ENCODE measurements around the gene FAM227A.
A peak's percentile ranks its signal among the peaks of the same experiment; 100 is the strongest.
"Not testable (repeated sequence)": the region's sequence is repeated elsewhere in the genome, so short reads cannot be mapped to it uniquely, and the experiment has no call there.

The FAM227A gene

GRCh38 chr22:38657045-38657909 lies 1.1 kb upstream of the FAM227A start:
- FAIRE-seq, result no peak

- no peak for FAIRE-seq
Measured at GRCh38 chr22:38655519-38656255, 505 bp downstream of the FAM227A start.

- no peak for FAIRE-seq
Measured at GRCh38 chr22:38653741-38654140, 2.5 kb downstream of the FAM227A start.

DNA sequence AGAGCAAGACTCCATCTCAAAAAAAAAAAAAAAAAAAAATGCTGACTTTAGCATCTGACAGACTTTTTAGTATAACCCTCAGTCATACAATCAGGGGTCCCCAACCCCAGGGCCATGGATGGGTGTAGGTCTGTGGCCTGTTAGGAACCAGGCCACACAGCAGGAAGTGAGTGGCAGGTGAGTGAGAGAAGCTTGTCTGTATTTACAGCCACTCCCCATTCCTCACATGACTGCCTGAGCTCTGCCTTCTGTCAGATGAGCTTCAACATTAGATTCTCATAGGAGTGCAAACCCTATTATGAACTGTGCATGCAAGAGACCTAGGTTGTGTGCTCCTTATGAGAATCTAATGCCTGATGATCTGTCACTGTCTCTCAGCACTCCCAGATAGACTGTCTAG lies 3.3 kb downstream of the FAM227A start:
- no peak for FAIRE-seq

GRCh38 chr22:38649841-38650522 lies 6.2 kb downstream of the FAM227A start:
- no peak for FAIRE-seq

GRCh38 chr22:38645430-38645829 lies 10.8 kb downstream of the FAM227A start:
- FAIRE-seq, result no peak

DNA sequence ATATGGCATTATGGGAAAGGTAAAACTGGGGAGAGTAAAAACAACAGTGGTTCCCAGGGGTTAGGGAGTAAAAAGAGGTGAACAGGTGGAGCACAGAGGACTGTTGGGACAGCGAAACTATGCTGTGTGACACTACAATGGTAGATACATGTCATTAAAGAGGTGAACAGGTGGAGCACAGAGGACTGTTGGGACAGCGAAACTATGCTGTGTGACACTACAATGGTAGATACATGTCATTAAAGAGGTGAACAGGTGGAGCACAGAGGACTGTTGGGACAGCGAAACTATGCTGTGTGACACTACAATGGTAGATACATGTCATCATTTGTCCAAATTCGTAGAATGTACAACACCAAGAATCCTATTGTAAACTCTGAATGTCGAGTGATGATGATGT lies 11.9 kb downstream of the FAM227A start:
- FAIRE-seq, result peak; percentile 83

DNA sequence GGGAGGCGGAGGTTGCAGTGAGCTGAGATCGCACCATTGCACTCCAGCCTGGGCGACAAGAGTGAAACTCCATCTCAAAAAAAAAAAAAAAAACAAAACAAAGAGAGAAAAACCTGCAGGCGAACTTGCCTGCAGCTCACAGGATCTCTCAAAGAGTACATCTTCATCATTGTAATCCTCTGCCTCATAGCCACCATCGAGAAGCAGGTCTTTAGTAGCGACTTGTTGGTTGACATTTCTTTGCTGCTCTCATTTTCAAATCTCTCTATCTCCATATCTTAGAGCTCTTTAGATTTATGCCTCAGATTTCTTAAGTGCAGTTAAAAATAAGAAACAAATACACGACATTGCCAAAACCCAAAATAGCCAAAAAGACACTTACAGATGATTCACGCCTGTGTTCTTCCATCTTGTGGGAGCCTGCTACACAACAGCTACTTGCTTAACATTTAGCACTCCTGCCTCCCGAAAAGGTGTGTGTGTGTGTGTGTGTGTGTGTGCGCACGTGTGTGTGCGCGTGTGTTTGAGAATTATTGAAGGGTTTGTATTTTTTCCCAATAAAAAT lies 14.6 kb downstream of the FAM227A start:
- FAIRE-seq, result no peak

DNA sequence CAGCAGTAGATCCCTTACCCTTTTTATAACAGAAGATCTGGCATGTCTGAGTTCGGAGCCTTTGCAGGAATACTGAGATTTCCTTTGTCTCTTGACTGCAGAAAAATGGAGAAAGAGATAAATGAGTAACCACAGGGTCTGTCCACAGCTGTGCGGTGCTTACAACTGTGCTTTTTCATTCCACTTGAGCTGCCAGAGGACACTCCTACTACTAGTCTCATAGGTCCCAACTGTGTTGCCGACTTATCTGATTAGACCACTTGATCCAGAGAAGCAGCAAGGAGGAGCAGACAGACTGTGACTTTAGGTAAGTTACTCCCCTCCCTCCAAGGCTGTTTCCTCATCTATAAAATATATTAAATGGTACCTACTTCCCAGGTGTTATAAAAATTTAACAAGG lies 17.5 kb downstream of the FAM227A start:
- no peak for FAIRE-seq

- FAIRE-seq, result no peak
Measured at GRCh38 chr22:38638216-38638615, 18.0 kb downstream of the FAM227A start.

GRCh38 chr22:38632528-38632927 lies 23.7 kb downstream of the FAM227A start:
- FAIRE-seq, result no peak

DNA sequence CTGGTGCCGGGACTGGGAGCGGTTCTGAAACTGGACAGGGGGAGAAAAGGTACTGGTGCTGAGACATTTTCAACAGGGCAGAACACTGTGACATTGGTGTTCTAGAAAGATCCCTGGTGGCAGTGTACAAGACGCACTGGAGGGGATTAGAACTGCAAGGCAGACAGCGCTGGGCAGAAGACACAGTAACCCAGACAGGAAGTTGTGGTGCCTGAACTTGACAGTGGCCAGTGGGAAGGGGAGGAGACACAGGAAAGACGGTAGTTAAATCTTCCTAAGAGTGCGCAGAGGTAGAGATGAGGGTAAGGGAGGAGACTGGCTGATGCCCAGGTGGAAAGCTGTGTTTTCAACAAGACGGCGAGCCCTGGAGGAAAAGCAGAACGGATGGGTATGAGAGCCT lies 24.5 kb downstream of the FAM227A start:
- no peak for FAIRE-seq

- no peak for FAIRE-seq
Measured at GRCh38 chr22:38629108-38629507, 27.1 kb downstream of the FAM227A start.

- no peak for FAIRE-seq
Measured at GRCh38 chr22:38628444-38628843, 27.7 kb downstream of the FAM227A start.

DNA sequence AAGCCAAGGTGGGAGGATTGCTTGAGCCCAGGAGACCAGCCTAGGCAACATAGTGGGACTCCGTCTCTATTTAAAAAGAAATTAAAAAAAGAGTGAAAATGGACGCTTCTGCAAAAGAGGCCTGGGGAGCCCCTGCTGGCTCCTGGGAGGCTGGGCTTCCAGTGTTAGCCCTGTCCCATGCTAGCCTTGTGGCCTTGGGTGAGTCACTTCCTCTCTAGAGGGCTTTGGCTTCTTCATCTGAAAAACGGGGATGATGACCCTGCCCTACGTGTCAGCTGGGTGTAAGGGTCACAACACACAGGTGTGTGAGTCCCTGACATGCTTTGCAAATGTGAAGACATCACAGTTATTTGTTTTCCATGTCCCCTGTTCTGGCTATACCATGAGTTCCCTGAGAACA lies 32.8 kb downstream of the FAM227A start:
- FAIRE-seq, result no peak

- no peak for FAIRE-seq
Measured at GRCh38 chr22:38618682-38619081, 37.5 kb downstream of the FAM227A start.

DNA sequence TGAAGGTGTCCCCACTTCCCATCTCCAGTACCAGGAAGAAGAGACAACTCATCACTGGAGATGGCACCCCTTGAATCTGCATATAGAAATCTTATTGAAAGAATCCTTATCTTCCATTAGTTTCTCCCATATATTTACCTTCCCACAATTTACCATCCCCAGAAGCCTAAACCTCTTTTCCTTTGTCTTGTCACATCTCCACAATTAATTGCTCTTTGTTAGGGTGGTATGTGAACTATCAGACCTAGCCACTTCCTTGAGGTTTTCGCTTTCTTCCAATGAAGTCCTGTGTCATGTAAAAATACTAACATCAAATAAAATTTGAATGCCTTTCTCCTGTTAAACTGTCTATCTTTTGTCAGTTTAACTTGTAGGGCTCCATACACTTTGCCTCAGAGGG lies 37.9 kb downstream of the FAM227A start:
- no peak for FAIRE-seq

DNA sequence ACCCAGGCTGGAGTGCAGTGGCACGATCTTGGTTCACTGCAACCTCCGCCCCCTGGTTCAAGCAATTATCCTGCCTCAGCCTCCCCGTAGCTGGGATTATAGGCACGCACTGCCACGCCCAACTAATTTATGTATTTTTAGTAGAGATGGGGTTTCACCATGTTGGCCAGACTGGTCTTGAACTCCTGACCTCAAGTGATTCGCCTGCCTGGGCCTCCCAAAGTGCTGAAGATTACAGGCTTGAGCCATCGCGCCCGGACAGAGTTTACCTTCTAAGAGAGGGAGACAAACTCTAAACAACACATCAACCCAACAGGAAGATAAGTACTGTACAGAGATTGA lies 41.2 kb downstream of the FAM227A start:
- FAIRE-seq, result not testable (repeated sequence)

DNA sequence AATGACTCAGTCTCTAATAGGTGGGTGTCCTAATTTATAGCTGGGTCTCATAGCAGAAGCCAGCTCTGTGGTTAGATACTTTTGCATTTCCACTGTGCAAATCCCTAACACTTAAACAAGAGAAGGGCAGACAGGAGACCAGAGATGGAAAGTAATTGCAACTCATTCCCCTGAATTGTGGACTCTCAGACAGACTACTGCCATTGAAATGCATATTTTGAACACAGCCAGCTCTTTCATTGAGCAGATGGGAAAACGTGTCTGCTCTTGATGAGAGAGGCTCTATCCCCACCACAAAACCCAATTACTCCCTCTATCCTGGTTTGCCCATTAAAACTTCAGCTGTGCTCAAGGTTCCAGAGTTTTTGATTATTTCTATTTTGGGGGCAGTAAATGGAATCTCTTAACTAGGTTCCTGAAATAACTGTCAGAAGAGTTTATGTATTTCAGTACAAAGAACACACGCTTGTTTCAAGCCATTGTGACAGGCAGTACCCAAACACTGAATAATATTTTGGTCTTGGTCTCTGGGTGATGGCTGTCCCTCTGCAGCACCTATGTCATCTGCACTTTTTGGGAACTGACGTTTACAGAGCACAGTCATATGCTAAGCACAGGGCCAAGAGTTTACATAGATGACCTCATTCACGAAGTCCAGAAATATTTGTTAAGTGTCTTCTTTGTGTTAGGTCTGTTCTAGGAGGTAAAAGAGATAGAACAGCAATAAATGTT lies 41.7 kb downstream of the FAM227A start:
- no peak for FAIRE-seq

DNA sequence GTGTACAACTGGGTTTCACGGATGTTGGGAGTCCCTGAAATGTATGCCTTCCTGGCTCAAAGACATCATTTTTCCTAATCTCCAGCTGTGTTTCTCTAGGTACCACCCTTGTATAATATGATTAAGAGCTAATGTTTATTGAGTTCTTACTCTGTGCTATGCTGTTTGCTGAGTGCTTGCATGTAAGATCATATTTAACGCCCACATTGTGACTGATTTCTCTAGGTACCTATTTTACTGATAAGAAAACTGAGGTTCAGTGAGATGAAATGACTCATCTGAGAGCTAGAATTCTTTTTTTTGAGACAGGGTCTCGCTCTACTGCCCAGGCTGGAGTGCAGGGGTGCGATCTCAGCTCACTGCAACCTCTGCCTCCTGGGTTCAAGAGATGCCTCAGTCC lies 42.6 kb downstream of the FAM227A start:
- no peak for FAIRE-seq

DNA sequence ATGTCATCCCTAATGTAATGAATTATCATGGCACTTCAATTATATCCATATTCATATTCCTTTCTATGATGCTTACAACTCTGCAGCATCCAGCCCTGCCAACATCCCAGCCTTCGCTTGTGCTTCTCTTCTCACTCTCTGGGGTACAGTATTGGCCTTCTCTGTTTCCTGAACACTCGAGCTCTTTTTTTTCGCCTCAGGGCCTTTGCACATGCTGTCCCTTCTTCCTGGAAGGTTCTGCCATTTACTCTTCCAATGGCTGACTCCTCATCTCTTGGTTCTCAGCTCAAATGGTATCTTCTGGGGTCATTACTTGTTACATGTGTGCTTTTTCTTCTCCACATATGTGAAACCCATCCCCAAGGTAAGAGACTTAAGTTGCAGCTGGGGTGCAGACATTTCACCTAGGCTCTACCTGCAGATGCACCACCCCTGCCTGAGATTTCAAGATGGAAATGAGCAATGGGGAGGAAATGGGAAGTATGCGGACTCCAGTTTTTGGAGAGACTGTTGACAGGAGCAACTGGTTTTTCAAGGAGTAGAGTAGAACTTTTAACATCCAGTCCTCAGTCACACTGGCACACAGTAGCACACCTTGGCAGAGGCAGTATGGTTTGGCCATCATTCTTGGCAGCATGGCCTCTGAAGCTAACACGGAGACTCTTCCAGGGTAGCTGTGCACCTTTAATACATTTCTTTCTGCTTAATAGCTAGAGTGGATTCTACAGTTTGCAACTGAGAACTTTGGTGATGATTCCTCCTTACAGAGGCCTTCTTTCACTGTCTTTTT lies 43.8 kb downstream of the FAM227A start:
- FAIRE-seq, result no peak

DNA sequence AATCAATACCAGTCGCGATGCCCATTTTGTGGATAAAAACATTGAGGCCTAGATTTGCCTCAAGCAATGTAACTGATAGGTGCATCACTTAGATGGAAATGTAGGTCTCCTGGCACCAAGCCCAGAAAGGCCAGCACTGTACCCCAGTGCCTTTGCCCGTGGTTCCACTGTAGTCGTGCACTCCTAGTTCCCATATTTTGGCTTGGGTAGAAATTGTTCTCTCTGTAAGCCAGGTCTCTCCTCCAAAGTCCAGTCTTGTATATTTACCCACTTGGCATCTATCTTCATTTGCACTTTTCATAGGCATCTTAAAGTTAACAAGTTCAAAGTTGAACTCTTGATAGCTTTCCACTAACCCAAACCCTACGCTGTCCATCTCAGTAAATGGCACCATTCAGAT lies 44.6 kb downstream of the FAM227A start:
- no peak for FAIRE-seq
